GM21528 (cell line): ENCODE data around the gene PTPN23.

Experiments
- ATAC-seq: cut with Tn5 transposase; IDR thresholded peaks from one replicate; pipeline ENCODE4 v1.9.1; 2021; ENCODE audit warnings: mild to moderate bottlenecking, moderate library complexity; ENCODE audit not compliant: unreplicated experiment, low FRiP score

Gene PTPN23

GRCh38 chr3:47370887-47371697 lies 9.7 kb upstream of the PTPN23 start:
- ATAC-seq: no peak

- ATAC-seq: no peak
Observed at GRCh38 chr3:47374587-47374986, 6.2 kb upstream of the PTPN23 start.

GRCh38 chr3:47376393-47376792 lies 4.4 kb upstream of the PTPN23 start:
- no peak for ATAC-seq

- no peak for ATAC-seq
Observed at GRCh38 chr3:47377186-47377585, 3.6 kb upstream of the PTPN23 start.

GRCh38 chr3:47378869-47379268 lies 2.0 kb upstream of the PTPN23 start:
- ATAC-seq: no peak

- no peak for ATAC-seq
Observed at GRCh38 chr3:47379411-47379899, 1.4 kb upstream of the PTPN23 start.

GRCh38 chr3:47380026-47380600 lies 708 bp upstream of the PTPN23 start:
- peak; percentile 28 for ATAC-seq

GRCh38 chr3:47381317-47382157 lies 716 bp downstream of the PTPN23 start:
- peak; percentile 60 for ATAC-seq

- ATAC-seq: no peak
Observed at GRCh38 chr3:47384425-47384824, 3.6 kb downstream of the PTPN23 start.

- no peak for ATAC-seq
Observed at GRCh38 chr3:47385007-47385406, 4.2 kb downstream of the PTPN23 start.

- ATAC-seq: no peak
Observed at GRCh38 chr3:47385796-47386195, 5.0 kb downstream of the PTPN23 start.

- ATAC-seq: no peak
Observed at GRCh38 chr3:47392933-47393332, 12.1 kb downstream of the PTPN23 start.

- no peak for ATAC-seq
Observed at GRCh38 chr3:47394140-47394870, 13.5 kb downstream of the PTPN23 start.

- ATAC-seq: no peak
Observed at GRCh38 chr3:47394881-47395280, 14.1 kb downstream of the PTPN23 start.

GRCh38 chr3:47398228-47398627 lies 17.4 kb downstream of the PTPN23 start:
- no peak for ATAC-seq

- ATAC-seq: no peak
Observed at GRCh38 chr3:47399016-47399415, 18.2 kb downstream of the PTPN23 start.

- ATAC-seq: no peak
Observed at GRCh38 chr3:47399531-47400270, 18.9 kb downstream of the PTPN23 start.

- ATAC-seq: no peak
Observed at GRCh38 chr3:47404431-47404876, 23.6 kb downstream of the PTPN23 start.

GRCh38 chr3:47404955-47405790 lies 24.4 kb downstream of the PTPN23 start:
- no peak for ATAC-seq
